ENCODE results near the gene BRSK1.

The BRSK1 gene

DNA sequence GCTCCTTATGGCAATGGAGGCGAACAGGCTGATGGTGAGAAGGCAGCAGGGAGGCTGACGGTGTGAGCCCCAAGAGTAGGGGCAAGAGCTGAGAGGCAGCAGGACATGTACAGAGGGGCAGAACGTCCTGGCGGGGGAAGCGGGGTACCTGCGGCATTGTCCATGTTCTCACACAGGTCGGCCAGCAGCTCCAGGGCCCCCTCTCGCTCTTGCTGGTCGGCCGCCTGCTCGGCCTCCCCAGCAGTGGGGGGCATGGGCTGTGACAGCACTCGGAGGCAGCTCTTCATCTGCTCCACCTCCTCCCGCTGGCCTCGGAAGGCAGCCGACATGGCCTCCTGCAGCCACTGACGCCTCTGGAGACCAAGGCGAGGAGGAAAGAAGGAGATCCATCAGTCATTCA, 6.3 kb upstream of the BRSK1 start:
- peaks cover 39% of the 10 kb centered on the region for H3K36me3 ChIP-seq (ENCODE audit: insufficient read depth, insufficient read length, low read length)
- no peaks in the 10 kb centered on the region for H3K27me3 ChIP-seq (ENCODE audit: insufficient read depth, insufficient read length)
- no peaks in the 10 kb centered on the region for H3K9me3 ChIP-seq (ENCODE audit: insufficient read depth, low read length)
- DNase-seq (ENCODE audit: low read depth, low spot score): no peak
- no peaks in the 10 kb centered on the region for H3K4me1 ChIP-seq (ENCODE audit: insufficient read depth, insufficient read length)
- H3K9ac ChIP-seq (ENCODE audit: insufficient read length, low read depth): no peak overlapping the region
- no peak overlapping the region for H3K4me3 ChIP-seq (ENCODE audit: insufficient read length, low read depth)
- TF ChIP-seq SUZ12 (IDR thresholded peaks at IDR 0.05; ENCODE audit: extremely low read depth, insufficient read depth, insufficient read length) (no peak), ZNF274 (IDR thresholded peaks at IDR 0.05; ENCODE audit: low read depth, low read length) (no peak), YY1 (IDR thresholded peaks at IDR 0.05; ENCODE audit: insufficient read depth, insufficient read length) (no peak)

DNA sequence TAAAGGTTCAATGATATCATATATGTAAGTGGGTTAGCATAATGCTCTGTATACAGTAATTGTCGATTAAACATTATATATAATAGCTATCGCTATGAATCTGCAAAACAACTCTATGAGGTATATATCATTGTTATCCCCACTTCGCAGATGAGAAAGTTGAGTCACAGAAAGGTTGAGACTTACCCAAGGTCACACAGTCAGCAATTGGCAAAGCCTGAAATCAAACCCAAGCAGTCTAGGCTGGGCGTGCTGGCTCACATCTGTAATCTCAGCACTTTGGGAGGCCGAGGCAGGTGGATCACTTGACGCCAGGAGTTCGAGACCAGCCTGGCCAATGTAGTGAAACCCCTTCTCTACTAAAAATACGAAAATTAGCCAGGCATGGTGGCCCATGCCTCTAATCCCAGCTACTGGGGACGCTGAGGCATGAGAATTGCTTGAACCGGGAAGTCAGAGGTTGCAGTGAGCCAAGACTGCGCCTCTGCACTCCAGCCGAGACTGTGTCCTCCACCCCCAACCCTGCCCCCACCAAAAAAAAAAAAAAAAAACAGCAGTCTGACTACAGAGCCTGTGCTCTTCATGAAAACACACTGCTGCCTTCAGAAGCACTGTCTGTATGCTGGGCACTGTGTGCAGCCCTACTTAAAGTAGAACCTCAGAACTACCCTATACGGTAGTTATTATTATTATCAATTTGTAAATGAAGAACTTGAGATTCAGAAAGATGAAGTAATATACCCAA, 5.2 kb upstream of the BRSK1 start:
- H3K9ac ChIP-seq (ENCODE audit: insufficient read length, low read depth): peak overlapping the region; percentile 76
- no peaks in the 10 kb centered on the region for H3K4me1 ChIP-seq (ENCODE audit: insufficient read depth, insufficient read length)
- no peaks in the 10 kb centered on the region for H3K9me3 ChIP-seq (ENCODE audit: insufficient read depth, low read length)
- no peak for DNase-seq (ENCODE audit: low read depth, low spot score)
- H3K27me3 ChIP-seq (ENCODE audit: insufficient read depth, insufficient read length): no peaks in the 10 kb centered on the region
- peak overlapping the region; percentile 78 for H3K4me3 ChIP-seq (ENCODE audit: insufficient read length, low read depth)
- H3K36me3 ChIP-seq (ENCODE audit: insufficient read depth, insufficient read length, low read length): peaks cover 31% of the 10 kb centered on the region
- TF ChIP-seq YY1 (IDR thresholded peaks at IDR 0.05; ENCODE audit: insufficient read depth, insufficient read length) (no peak), ZNF274 (IDR thresholded peaks at IDR 0.05; ENCODE audit: low read depth, low read length) (no peak), SUZ12 (IDR thresholded peaks at IDR 0.05; ENCODE audit: extremely low read depth, insufficient read depth, insufficient read length) (no peak)

DNA sequence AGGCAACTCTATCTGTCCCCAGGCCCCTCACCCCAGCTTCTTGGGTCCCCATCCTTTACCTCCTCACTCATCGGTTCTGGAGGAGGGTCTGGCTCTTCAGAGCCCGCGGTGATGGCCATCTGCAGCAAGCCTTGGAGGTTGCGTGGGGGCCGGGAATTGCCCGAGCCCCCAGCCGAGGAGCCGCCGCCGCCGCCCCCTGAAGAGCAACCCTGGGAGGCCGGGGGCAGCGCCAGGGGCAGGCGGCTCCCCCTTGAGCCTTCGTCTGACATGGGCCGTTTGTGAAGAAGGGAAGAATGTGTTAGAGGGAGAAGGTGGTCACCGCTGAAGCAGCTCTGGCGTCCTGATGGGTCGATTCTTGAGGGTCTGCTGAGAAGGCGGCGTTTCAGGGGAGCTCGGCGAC, 4.5 kb upstream of the BRSK1 start:
- Histone ChIP-seq H3K9me3 (ENCODE audit: insufficient read depth, low read length) (no peaks in the 10 kb centered on the region), H3K4me1 (ENCODE audit: insufficient read depth, insufficient read length) (no peaks in the 10 kb centered on the region), H3K4me3 (ENCODE audit: insufficient read length, low read depth) (peak overlapping the region; percentile 78), H3K36me3 (ENCODE audit: insufficient read depth, insufficient read length, low read length) (peaks cover 26% of the 10 kb centered on the region), H3K27me3 (ENCODE audit: insufficient read depth, insufficient read length) (no peaks in the 10 kb centered on the region), H3K9ac (ENCODE audit: insufficient read length, low read depth) (peak overlapping the region; percentile 80)
- DNase-seq (ENCODE audit: low read depth, low spot score): no peak
- no peak for TF ChIP-seq YY1 (IDR thresholded peaks at IDR 0.05; ENCODE audit: insufficient read depth, insufficient read length)
- TF ChIP-seq ZNF274 (IDR thresholded peaks at IDR 0.05; ENCODE audit: low read depth, low read length): no peak
- TF ChIP-seq SUZ12 (IDR thresholded peaks at IDR 0.05; ENCODE audit: extremely low read depth, insufficient read depth, insufficient read length): no peak

DNA sequence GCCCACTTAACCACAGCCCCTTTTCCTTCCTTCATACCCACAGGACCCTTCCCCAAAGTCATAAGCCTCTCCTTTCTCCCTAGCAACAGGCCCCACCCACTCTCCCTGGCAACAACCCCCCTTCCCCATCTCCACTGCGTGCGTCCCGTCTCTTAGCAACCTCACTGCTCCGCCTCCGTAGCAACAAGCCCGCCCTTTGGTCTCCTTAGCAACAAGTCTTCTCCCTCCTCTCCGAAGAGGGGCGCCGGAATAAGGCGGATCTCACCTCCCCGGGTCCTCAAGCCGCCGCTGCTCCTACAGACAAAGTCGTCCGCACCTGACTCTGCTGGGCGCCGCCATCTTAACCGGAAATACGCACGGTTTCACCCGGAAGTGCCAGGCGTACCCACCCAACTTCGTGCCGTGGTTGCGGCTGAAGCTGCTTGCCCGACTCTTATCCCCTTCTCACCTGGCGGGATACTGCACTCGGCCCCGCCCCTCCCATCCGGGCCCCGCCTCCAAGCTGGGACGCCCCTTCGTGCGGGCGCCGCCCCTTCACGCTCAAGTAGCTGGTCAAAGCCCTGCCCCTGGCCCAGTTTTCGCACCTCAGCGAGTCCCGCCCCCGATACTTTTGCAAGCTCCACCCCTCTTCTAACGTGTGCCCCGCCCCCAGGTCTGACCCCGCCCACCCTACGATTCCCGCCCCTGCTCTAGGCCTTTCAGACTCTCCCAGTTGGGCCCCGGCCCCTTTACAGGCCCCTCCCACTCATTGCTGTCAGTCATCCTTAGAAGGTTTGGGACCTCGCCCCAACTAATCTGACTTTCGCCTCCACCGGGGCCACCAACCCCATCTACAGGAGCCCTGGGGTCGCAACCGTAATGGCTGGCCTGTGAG, 3.8 kb upstream of the BRSK1 start, which contains the start of gene HSPBP1:
HSPBP1 (minus strand) TSS at position 341 of the 874 bp plus-strand sequence. CDS start 502 bp downstream, outside the sequence.
- Histone ChIP-seq H3K4me1 (ENCODE audit: insufficient read depth, insufficient read length) (no peaks in the 10 kb centered on the region), H3K36me3 (ENCODE audit: insufficient read depth, insufficient read length, low read length) (peaks cover 23% of the 10 kb centered on the region), H3K27me3 (ENCODE audit: insufficient read depth, insufficient read length) (no peaks in the 10 kb centered on the region), H3K4me3 (ENCODE audit: insufficient read length, low read depth) (peak within 1 kb of the TSS; percentile 78), H3K9ac (ENCODE audit: insufficient read length, low read depth) (peak within 1 kb of the TSS; percentile 80), H3K9me3 (ENCODE audit: insufficient read depth, low read length) (no peaks in the 10 kb centered on the region)
- no peak for TF ChIP-seq ZNF274 (IDR thresholded peaks at IDR 0.05; ENCODE audit: low read depth, low read length)
- TF ChIP-seq YY1 (IDR thresholded peaks at IDR 0.05; ENCODE audit: insufficient read depth, insufficient read length): peak; percentile 91
- no peak for TF ChIP-seq SUZ12 (IDR thresholded peaks at IDR 0.05; ENCODE audit: extremely low read depth, insufficient read depth, insufficient read length)
- DNase-seq (ENCODE audit: low read depth, low spot score): peak; percentile 91

DNA sequence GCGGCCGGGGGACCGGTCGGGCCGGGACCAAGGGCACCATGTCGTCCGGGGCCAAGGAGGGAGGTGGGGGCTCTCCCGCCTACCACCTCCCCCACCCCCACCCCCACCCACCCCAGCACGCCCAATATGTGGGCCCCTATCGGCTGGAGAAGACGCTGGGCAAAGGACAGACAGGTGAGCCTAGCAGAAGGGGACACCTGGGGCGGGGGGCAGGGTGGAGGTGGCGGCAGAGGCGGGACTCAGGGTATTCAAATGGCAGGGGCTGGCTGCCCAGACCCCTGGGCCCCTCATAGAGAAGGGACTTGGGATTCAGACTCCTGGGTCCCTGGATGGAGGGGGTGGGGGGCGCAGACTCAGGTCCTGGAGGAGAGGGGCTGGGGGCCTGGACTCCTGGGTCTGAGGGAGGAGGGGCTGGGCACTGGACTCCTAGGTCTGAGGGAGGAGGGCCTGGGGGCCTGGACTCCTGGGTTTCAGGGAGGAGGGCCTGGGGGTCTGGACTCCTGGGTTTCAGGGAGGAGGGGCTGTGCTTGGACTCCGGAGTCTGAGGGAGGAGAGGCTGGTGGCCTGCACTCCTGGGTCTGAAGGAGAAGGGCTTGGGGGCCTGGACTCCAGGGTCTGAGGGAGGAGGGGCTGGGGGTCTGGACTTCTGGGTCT, 735 bp downstream of the BRSK1 start:
- Histone ChIP-seq H3K27me3 (ENCODE audit: insufficient read depth, insufficient read length) (no peaks in the 10 kb centered on the region), H3K9ac (ENCODE audit: insufficient read length, low read depth) (peak overlapping the region; percentile 72), H3K9me3 (ENCODE audit: insufficient read depth, low read length) (no peaks in the 10 kb centered on the region), H3K36me3 (ENCODE audit: insufficient read depth, insufficient read length, low read length) (peaks cover 21% of the 10 kb centered on the region), H3K4me1 (ENCODE audit: insufficient read depth, insufficient read length) (peaks cover 4% of the 10 kb centered on the region), H3K4me3 (ENCODE audit: insufficient read length, low read depth) (peak overlapping the region; percentile 40)
- no peak for DNase-seq (ENCODE audit: low read depth, low spot score)
- no peak for TF ChIP-seq YY1 (IDR thresholded peaks at IDR 0.05; ENCODE audit: insufficient read depth, insufficient read length)
- no peak for TF ChIP-seq SUZ12 (IDR thresholded peaks at IDR 0.05; ENCODE audit: extremely low read depth, insufficient read depth, insufficient read length)
- TF ChIP-seq ZNF274 (IDR thresholded peaks at IDR 0.05; ENCODE audit: low read depth, low read length): no peak

DNA sequence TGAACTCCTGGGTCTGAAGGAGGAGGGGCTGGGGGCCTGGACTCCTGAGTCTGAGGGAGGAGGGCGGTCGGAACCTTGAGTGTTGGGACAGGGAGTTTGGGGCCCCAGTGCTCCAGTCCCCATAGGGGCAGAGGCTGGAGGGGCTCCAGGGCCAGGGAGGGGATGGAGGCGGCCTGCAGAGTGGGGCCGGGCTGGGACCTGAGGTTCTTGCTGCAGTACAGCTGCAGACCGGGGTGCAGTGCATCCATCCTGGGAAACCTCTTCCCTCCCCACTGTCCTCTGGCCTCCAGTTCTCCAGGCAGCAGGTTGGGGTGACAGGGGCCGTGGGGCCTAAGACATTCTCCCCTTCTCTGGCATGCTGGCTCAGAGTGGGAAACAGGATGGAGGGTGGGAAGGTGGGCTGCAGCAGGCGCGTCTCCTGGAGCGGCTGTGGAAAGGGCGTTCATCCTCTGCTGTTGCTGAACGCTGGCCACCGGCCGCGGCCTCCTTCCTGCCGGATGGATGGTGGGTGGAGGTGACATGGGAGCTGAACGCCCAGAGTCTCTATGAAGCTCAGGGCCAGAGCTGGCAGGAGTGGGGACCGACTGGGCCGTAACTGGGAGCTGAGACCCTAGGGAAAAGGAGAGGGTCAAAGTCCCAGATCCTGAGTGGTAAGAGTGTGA, 1.6 kb downstream of the BRSK1 start:
- H3K9ac ChIP-seq (ENCODE audit: insufficient read length, low read depth): peak overlapping the region; percentile 72
- DNase-seq (ENCODE audit: low read depth, low spot score): no peak
- TF ChIP-seq SUZ12 (IDR thresholded peaks at IDR 0.05; ENCODE audit: extremely low read depth, insufficient read depth, insufficient read length): no peak
- no peak for TF ChIP-seq YY1 (IDR thresholded peaks at IDR 0.05; ENCODE audit: insufficient read depth, insufficient read length)
- TF ChIP-seq ZNF274 (IDR thresholded peaks at IDR 0.05; ENCODE audit: low read depth, low read length): no peak
- no peaks in the 10 kb centered on the region for H3K9me3 ChIP-seq (ENCODE audit: insufficient read depth, low read length)
- H3K4me1 ChIP-seq (ENCODE audit: insufficient read depth, insufficient read length): peaks cover 4% of the 10 kb centered on the region
- H3K4me3 ChIP-seq (ENCODE audit: insufficient read length, low read depth): peak overlapping the region; percentile 40
- no peaks in the 10 kb centered on the region for H3K27me3 ChIP-seq (ENCODE audit: insufficient read depth, insufficient read length)
- H3K36me3 ChIP-seq (ENCODE audit: insufficient read depth, insufficient read length, low read length): peaks cover 25% of the 10 kb centered on the region
